Skeletal muscle tissue (tissue), 4 donors: ENCODE results near the gene AHCYL1. TPM values are rescaled to one million over a fixed set of nuclear protein-coding genes. Genes with fewer than 3 reads are reported as not detected.

ENCODE experiments used
- H3K27ac ChIP-seq: one replicate; pipeline ENCODE4 v1.7.0; 2013; ENCODE audit warnings: mild to moderate bottlenecking, low read depth, low read length, inconsistent platforms
- H3K27me3 ChIP-seq, 3 donors: one replicate each; pipeline ENCODE4 v1.7.0; 2013; ENCODE audit warnings: low read length in 3 of 3; ENCODE audit not compliant: control insufficient read depth in 3 of 3, insufficient read depth in 3 of 3
- H3K36me3 ChIP-seq, 3 donors: one replicate each; pipeline ENCODE4 v1.7.0; 2013; ENCODE audit warnings: low read length in 3 of 3; ENCODE audit not compliant: control insufficient read depth in 3 of 3, insufficient read depth in 3 of 3
- H3K4me1 ChIP-seq, 3 donors: one replicate each; pipeline ENCODE4 v1.7.0; 2013; ENCODE audit warnings: low read length in 3 of 3, mild to moderate bottlenecking in 3 of 3; ENCODE audit not compliant: control insufficient read depth in 3 of 3, insufficient read depth in 3 of 3
- H3K4me3 ChIP-seq, 3 donors: one replicate each; pipeline ENCODE4 v1.7.0; 2013; ENCODE audit warnings: low read length in 3 of 3
- H3K9ac ChIP-seq, 3 donors: one replicate each; pipeline ENCODE4 v1.7.0; 2013; ENCODE audit warnings: low read length in 3 of 3, mild to moderate bottlenecking in 3 of 3, moderate library complexity in 2 of 3, low read depth in 1 of 3
- H3K9me3 ChIP-seq, 3 donors: one replicate each; pipeline ENCODE4 v1.7.0; 2013; ENCODE audit warnings: low read length in 3 of 3; ENCODE audit not compliant: control insufficient read depth in 3 of 3
- total RNA-seq: library from RNA; depleted of rRNA; stranded (reverse); fragments of >200 nt; gene quantifications from one replicate; pipeline ENCODE4 v1.2.3, GENCODE V29; 2014
- donor health status: Osteomylitis.

The AHCYL1 gene
- total RNA-seq, result 21.9 TPM

DNA sequence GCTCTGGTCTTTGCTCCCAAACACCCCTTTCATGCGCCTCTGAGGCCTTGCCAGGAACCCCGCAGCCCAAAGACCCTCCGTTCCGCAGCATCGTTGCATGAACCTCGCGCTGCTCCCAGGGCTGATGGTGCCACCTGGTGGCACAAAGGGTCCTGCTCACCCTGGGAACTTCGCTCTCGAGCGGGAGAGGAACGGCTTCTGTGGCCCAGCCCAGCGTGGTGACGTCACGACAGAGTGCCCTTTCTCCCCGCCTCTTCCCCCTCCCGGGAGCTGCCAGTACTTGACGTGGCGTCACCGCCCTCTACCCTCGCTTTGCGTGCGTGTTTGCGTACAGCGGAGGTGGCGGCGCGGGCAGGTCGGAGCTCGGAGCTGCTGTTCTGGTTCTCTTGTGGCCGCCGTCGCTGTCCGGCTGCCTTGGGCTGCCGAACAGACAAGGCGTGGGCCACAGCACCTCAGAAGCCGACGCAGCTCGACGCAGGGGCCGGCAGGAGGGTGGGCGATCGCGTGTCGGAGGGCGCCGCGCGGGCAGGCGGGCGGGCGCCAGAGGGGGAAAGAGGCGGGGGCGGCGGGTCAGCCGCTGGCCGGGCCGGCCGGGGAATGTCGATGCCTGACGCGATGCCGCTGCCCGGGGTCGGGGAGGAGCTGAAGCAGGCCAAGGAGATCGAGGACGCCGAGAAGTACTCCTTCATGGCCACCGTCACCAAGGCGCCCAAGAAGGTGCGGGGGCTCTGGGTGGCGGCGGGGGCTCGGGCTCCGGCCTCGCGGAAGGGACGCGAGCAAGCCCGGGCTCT lies at the start of gene AHCYL1:
TSS of gene AHCYL1 (plus strand) at position 310 of the 791 bp plus-strand sequence. CDS start at position 598, 288 bp downstream.
- peak within 1 kb of the TSS; percentile 91 to 94 (median 94) for H3K9ac ChIP-seq
- no peaks in the 10 kb centered on the region for H3K9me3 ChIP-seq
- peak within 1 kb of the TSS; percentile 76 to 90 (median 83) for H3K4me3 ChIP-seq
- peak within 1 kb of the TSS; percentile 97 for H3K27ac ChIP-seq
- peaks cover 0 to 4% (median 0%) of the 10 kb centered on the region in 3 donors for H3K36me3 ChIP-seq
- H3K27me3 ChIP-seq, result no peaks in the 10 kb centered on the region
- peaks cover 45 to 69% (median 57%) of the 10 kb centered on the region in 3 donors for H3K4me1 ChIP-seq

DNA sequence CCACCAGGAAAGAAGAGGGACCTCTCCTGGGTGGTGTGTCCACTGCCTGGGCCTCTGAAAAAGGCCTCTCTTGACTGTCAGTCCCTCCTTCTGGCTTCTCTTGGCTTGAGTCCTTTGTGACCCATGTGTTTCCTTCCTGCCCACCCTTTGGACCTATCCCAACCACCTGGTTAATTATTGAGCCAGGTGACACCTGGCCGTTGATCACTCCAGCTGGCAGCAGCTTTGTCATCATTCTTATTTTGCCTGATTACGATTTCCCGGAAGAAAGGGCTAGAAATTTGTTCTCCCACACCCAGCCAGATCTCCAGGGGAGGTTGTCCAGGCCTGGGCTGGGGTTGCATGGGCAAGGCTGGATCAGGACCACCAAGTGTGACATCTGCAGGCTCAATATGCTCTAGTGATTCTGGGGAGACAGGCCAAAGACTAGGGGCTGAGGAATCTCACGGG lies 49.1 kb upstream of the AHCYL1 start:
- no peaks in the 10 kb centered on the region for H3K27me3 ChIP-seq
- H3K4me3 ChIP-seq, result no peak overlapping the region
- peaks cover 21 to 24% (median 22%) of the 10 kb centered on the region in 3 donors for H3K4me1 ChIP-seq
- no peaks in the 10 kb centered on the region for H3K36me3 ChIP-seq
- no peak overlapping the region for H3K9ac ChIP-seq
- no peak overlapping the region for H3K27ac ChIP-seq
- peaks cover 0 to 3% (median 0%) of the 10 kb centered on the region in 3 donors for H3K9me3 ChIP-seq

DNA sequence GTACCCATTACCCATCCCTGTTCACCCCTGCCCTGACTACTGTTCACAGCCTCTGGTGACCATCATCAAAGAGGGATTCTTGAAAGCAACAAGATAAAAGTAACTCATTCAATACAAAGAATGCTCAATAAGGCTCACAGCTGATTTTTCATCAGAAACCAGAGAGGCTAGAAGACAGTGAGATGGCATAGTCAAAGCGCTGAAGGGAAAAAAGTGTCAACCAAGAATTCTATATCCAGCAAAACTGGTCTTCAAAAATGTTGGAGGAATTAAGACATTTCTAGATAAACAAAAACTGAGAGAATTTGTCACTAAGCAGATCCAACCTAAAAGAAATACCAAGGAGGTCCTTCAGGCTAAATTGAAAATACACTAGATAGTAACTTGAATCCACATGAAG lies 46.8 kb upstream of the AHCYL1 start:
- peaks cover 13 to 14% (median 14%) of the 10 kb centered on the region in 3 donors for H3K4me1 ChIP-seq
- H3K36me3 ChIP-seq, result no peaks in the 10 kb centered on the region
- H3K27ac ChIP-seq, result no peak overlapping the region
- H3K4me3 ChIP-seq, result no peak overlapping the region
- H3K9ac ChIP-seq, result no peak overlapping the region
- peaks cover 0 to 3% (median 0%) of the 10 kb centered on the region in 3 donors for H3K9me3 ChIP-seq
- H3K27me3 ChIP-seq, result no peaks in the 10 kb centered on the region

DNA sequence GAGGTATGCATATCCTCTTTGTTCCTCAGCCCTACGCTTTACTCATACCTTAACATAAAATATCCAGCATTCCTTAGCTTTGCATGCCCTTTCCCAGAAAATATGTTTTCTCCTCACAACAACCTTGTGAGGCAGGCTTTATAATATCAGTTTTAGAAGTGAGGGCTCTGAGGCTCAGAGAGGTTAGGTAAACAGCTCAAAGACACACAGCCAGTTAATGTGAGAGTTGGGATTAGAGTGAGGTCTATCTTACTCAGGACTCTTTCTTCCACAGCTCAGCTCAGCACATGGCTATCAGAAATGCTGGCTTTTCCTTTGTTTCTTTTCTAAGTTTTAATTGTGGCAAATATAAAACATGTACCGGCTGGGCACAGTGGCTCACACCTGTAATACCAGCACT lies 46.0 kb upstream of the AHCYL1 start:
- H3K4me1 ChIP-seq, result peaks cover 12 to 14% (median 13%) of the 10 kb centered on the region in 3 donors
- H3K9ac ChIP-seq, result no peak overlapping the region
- peaks cover 0 to 3% (median 0%) of the 10 kb centered on the region in 3 donors for H3K9me3 ChIP-seq
- H3K36me3 ChIP-seq, result no peaks in the 10 kb centered on the region
- no peak overlapping the region for H3K27ac ChIP-seq
- no peaks in the 10 kb centered on the region for H3K27me3 ChIP-seq
- no peak overlapping the region for H3K4me3 ChIP-seq

DNA sequence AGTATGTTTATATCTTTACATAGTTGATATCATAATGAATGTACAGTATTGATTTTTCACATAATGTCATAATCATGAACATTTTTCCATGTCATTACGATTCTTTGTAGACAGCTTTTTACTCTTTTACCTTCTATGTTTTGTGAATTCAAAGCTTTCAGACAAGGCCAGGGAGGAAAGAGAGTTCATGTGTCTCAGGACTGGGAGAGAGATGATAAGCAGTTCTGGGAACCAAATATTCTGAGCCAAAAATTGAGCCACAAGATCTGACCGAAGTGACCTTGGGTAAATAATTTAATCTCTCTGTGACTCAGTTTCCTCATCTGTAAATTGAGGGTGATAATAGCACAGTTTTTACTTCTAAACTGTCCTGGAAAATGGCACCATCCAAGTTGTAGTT lies 42.1 kb upstream of the AHCYL1 start:
- Histone ChIP-seq H3K9ac (no peak overlapping the region), H3K27ac (no peak overlapping the region), H3K4me3 (no peak overlapping the region), H3K4me1 (no peaks in the 10 kb centered on the region), H3K36me3 (no peaks in the 10 kb centered on the region), H3K9me3 (peaks cover 0 to 3% (median 0%) of the 10 kb centered on the region in 3 donors), H3K27me3 (no peaks in the 10 kb centered on the region)

DNA sequence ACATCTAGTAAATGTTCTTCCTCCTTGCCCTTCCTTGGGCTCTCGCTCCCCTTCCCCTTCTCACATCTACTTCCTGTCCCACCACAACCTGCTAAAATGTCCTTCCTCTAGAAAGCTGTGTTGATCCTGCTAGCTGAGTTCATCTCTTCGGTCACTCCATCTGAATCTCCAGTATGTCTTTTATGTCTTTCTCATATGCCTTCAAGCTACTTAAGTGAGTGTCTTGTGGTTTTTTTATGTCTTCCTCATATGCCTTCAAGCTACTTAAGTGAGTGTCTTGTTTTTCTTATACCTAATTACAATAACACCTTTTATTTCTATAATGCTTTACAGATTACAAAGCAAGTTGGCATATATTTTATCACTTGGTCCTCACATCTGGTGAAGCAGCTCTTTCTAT lies 40.0 kb upstream of the AHCYL1 start:
- no peaks in the 10 kb centered on the region for H3K36me3 ChIP-seq

DNA sequence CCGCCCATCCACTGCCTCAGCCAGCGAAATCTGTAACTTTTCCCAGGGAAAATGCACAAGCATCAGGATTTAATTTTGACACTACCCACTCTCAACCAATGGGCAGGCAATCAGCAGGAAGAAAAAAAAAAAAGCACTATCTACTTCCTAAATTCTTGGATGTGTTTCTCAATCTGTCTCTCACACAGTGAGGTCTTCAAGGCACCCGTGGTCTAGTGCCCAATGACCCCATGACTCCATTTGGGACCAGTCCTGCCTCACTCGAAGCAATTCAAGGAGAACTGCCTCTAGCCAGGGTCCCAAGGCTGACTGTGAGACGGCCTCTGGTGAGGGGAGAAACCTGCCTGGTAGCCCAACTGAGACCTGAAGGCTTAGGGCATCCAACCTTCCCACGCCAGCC lies 38.1 kb upstream of the AHCYL1 start:
- H3K9ac ChIP-seq, result no peak overlapping the region
- no peaks in the 10 kb centered on the region for H3K27me3 ChIP-seq
- no peaks in the 10 kb centered on the region for H3K4me1 ChIP-seq
- no peak overlapping the region for H3K27ac ChIP-seq
- no peaks in the 10 kb centered on the region for H3K36me3 ChIP-seq
- H3K9me3 ChIP-seq, result no peaks in the 10 kb centered on the region
- no peak overlapping the region for H3K4me3 ChIP-seq

More for the DNA sequence above, 40.0 kb upstream of the AHCYL1 start:
- Histone ChIP-seq H3K27ac (no peak overlapping the region), H3K9me3 (no peaks in the 10 kb centered on the region), H3K27me3 (no peaks in the 10 kb centered on the region), H3K9ac (no peak overlapping the region), H3K4me1 (no peaks in the 10 kb centered on the region), H3K4me3 (no peak overlapping the region)

DNA sequence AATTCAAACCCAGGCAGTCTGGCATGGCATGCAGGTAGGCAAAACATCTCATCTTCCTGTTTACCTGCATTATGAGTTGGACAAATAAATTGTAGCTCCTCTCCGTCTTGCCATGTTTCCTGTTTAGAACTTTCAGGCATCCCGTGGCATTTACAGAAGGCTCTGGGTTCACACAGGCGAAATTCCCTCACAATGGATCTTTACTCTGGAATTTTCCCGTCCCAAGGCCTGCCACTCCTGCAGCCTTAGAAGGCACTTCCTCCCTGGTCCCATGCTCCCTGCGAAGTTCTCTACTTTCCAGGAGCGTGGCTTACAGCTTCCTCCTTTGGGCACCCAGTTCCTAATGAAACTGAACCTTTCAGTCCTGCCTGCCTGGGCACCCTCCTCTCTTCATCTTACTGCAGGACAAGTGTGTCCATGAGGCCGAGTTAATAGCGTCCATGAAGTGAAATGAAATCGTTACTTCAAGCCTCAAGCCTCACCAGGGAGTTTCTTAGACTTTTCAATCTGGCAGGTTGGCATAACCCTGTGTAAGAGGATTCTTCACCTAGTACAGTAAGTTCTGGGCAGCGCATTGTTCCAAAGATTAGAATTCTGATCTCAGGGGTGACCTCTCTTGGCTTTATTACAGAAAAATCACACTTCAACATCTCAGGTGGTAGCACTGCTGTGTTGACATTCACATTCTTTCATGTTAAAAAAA lies 36.8 kb upstream of the AHCYL1 start:
- H3K27ac ChIP-seq, result no peak overlapping the region
- no peaks in the 10 kb centered on the region for H3K27me3 ChIP-seq
- H3K9ac ChIP-seq, result no peak overlapping the region
- no peaks in the 10 kb centered on the region for H3K9me3 ChIP-seq
- no peaks in the 10 kb centered on the region for H3K4me1 ChIP-seq
- no peaks in the 10 kb centered on the region for H3K36me3 ChIP-seq
- no peak overlapping the region for H3K4me3 ChIP-seq

DNA sequence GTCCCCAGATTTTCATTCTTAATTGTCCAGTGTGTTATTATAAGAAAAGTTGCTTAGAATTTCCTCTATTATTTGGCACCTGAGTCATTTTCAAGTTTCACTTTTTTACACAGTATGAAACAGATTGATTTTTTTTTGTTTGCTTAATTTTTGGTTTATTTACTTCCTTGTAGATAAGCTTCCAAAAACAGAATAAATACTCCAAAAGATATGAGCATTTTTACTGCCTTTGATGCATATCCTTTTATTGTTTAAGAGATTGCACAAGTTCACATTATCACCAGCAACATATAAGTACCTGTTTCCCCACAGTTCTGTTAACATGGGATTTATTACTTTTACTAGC lies 36.3 kb upstream of the AHCYL1 start:
- H3K27me3 ChIP-seq, result no peaks in the 10 kb centered on the region
- no peaks in the 10 kb centered on the region for H3K36me3 ChIP-seq
- H3K27ac ChIP-seq, result no peak overlapping the region
- H3K9ac ChIP-seq, result no peak overlapping the region
- H3K4me1 ChIP-seq, result no peaks in the 10 kb centered on the region
- H3K4me3 ChIP-seq, result no peak overlapping the region
- no peaks in the 10 kb centered on the region for H3K9me3 ChIP-seq

DNA sequence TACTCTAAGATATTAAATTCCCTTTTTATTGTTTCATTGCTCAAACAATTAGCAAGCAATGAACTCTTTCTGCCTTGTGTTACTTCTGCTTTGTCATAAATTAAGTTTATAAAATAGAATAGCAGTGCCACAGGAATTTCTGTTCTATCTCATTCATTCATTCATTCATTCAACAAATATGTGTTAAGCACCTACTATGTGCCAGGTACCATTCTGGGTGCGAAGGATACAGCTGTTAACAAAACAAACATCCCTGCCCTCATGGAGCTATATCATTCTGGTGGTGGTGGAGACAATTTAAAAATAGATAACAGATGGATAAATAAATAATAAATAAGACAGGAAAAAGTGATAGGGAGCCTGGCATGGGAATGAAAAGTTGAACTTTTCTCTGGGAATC lies 34.5 kb upstream of the AHCYL1 start:
- H3K36me3 ChIP-seq, result no peaks in the 10 kb centered on the region
- H3K9me3 ChIP-seq, result no peaks in the 10 kb centered on the region
- H3K27me3 ChIP-seq, result no peaks in the 10 kb centered on the region
- no peak overlapping the region for H3K27ac ChIP-seq
- no peak overlapping the region for H3K4me3 ChIP-seq
- H3K4me1 ChIP-seq, result no peaks in the 10 kb centered on the region
- no peak overlapping the region for H3K9ac ChIP-seq
